Mucosa of stomach (tissue), 1 donor: ENCODE measurements around the gene RESP18.
A peak's percentile ranks its signal among the peaks of the same experiment; 100 is the strongest.
"Not testable (repeated sequence)": the region's sequence is repeated elsewhere in the genome, so short reads cannot be mapped to it uniquely, and the experiment has no call there.

Experiments used
- H3K27me3 ChIP-seq: one replicate; pipeline ENCODE4 v1.7.0; 2013; ENCODE audit warnings: mild to moderate bottlenecking, low read length; ENCODE audit not compliant: control insufficient read depth, insufficient read depth
- H3K36me3 ChIP-seq: one replicate; pipeline ENCODE4 v1.7.0; 2013; ENCODE audit warnings: low read length; ENCODE audit not compliant: control insufficient read depth, insufficient read depth
- H3K4me1 ChIP-seq: one replicate; pipeline ENCODE4 v1.7.0; 2013; ENCODE audit warnings: mild to moderate bottlenecking, low read length; ENCODE audit not compliant: control insufficient read depth, insufficient read depth
- H3K4me3 ChIP-seq: one replicate; pipeline ENCODE4 v1.7.0; 2013; ENCODE audit warnings: low read length
- H3K9ac ChIP-seq: one replicate; pipeline ENCODE4 v1.7.0; 2013; ENCODE audit warnings: mild to moderate bottlenecking, low read length, moderate library complexity
- H3K9me3 ChIP-seq: one replicate; pipeline ENCODE4 v1.7.0; 2013; ENCODE audit warnings: mild to moderate bottlenecking, low read length, moderate library complexity; ENCODE audit not compliant: control insufficient read depth
- donor health status: Pancreatic carcinoma.

The RESP18 gene

DNA sequence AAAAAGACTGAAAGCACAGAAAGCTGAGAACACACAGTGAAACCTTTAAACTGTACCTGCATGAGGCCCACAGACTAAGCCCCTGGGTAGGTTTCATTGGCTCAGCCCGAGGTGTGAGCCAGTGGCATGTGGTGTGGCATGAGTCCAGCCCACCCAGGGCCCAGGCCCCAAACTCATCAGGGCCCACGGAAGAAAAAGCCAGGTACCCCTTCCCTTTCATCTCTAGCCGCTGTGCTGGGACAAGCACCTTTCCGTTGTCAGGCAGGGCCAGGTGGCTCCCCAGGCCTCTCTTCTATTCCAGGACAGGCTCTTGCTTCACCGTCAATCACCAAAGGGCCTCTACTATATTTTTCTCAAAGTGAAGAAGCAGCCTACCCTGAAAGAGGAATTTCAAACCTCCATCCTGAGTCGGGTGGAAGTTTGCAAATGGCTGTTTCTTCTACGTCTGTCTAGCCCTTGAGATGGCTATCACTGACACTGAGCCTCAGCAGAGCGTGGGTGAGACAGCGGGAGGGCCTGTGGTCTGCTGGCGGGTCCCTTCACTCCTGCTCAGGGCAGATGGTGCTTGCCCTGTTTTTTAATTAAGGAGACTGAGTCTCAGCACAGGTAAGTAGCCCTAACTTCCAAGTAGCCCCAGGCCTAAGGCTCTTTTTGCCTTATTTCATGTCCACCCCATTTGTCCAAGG, 44.8 kb downstream of the RESP18 start:
- no peak overlapping the region for H3K4me3 ChIP-seq
- no peak overlapping the region for H3K9ac ChIP-seq
- peaks cover 10% of the 10 kb centered on the region for H3K4me1 ChIP-seq
- H3K36me3 ChIP-seq: no peaks in the 10 kb centered on the region
- H3K9me3 ChIP-seq: no peaks in the 10 kb centered on the region
- H3K27me3 ChIP-seq: no peaks in the 10 kb centered on the region

GRCh38 chr2:219287116-219287440, 45.5 kb downstream of the RESP18 start:
- H3K27me3 ChIP-seq, H3K36me3 ChIP-seq, H3K4me3 ChIP-seq, H3K9ac ChIP-seq, H3K9me3 ChIP-seq, H3K4me1 ChIP-seq: not testable (repeated sequence)

GRCh38 chr2:219286436-219287115, 46.0 kb downstream of the RESP18 start:
- Histone ChIP-seq H3K4me3 (no peak overlapping the region), H3K36me3 (no peaks in the 10 kb centered on the region), H3K9me3 (no peaks in the 10 kb centered on the region), H3K9ac (no peak overlapping the region), H3K4me1 (peaks cover 10% of the 10 kb centered on the region), H3K27me3 (no peaks in the 10 kb centered on the region)

- Histone ChIP-seq H3K4me3 (no peak overlapping the region), H3K4me1 (peaks cover 10% of the 10 kb centered on the region), H3K27me3 (no peaks in the 10 kb centered on the region), H3K9ac (no peak overlapping the region), H3K9me3 (no peaks in the 10 kb centered on the region), H3K36me3 (no peaks in the 10 kb centered on the region)
Measured at GRCh38 chr2:219285894-219286425, 46.6 kb downstream of the RESP18 start.

- no peaks in the 10 kb centered on the region for H3K36me3 ChIP-seq
- peaks cover 11% of the 10 kb centered on the region for H3K4me1 ChIP-seq
- H3K9ac ChIP-seq: no peak overlapping the region
Measured at GRCh38 chr2:219285373-219285735, 47.2 kb downstream of the RESP18 start.

GRCh38 chr2:219284501-219285372, 47.8 kb downstream of the RESP18 start:
- H3K9me3 ChIP-seq: no peaks in the 10 kb centered on the region
- peaks cover 16% of the 10 kb centered on the region for H3K4me1 ChIP-seq
- no peaks in the 10 kb centered on the region for H3K36me3 ChIP-seq
- H3K4me3 ChIP-seq: no peak overlapping the region
- no peaks in the 10 kb centered on the region for H3K27me3 ChIP-seq
- no peak overlapping the region for H3K9ac ChIP-seq

More at GRCh38 chr2:219285373-219285735, 47.2 kb downstream of the RESP18 start:
- Histone ChIP-seq H3K4me3 (no peak overlapping the region), H3K27me3 (no peaks in the 10 kb centered on the region), H3K9me3 (no peaks in the 10 kb centered on the region)

- Histone ChIP-seq H3K4me1 (peaks cover 21% of the 10 kb centered on the region), H3K9ac (no peak overlapping the region), H3K36me3 (no peaks in the 10 kb centered on the region)
Measured at GRCh38 chr2:219282943-219283581, 49.5 kb downstream of the RESP18 start.

DNA sequence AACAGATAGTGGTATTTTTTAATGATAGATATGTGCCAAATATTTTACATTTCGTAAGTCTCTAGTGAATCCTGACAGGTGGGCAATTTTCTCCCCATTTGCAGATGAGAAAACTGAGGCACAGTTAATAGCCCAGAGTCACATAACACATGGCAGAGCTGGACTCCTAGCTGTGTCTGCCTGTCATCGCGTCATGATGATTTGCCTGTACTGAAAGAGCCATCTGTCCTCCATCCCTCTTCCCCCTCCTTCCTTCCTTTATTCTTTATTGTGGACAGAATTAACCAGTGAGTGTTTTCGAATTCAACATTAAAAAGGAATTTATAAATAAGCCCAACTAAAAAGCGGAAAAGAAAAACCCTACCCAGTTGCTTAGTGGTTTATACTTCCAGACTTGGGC, 50.2 kb downstream of the RESP18 start:
- H3K4me3 ChIP-seq: no peak overlapping the region

More at GRCh38 chr2:219282943-219283581, 49.5 kb downstream of the RESP18 start:
- no peak overlapping the region for H3K4me3 ChIP-seq
- H3K27me3 ChIP-seq: no peaks in the 10 kb centered on the region
- H3K9me3 ChIP-seq: no peaks in the 10 kb centered on the region

DNA sequence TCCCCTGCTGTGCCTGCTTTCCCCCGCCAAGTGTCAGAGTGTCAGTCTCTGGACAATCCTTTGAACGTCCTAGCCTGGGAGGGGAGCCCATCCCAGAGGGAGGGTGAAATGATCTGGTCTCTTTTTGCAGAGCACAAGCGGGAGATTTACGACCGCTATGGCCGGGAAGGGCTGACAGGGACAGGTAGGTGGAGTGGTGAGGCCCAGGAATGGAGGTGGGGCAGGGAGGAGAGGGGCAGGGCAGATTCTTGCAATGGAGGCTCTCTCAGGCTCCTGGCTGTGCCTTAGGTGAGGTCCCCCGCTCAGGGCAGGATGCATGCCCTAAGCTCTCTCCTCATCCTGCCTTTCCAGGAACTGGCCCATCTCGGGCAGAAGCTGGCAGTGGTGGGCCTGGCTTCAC, 51.0 kb downstream of the RESP18 start:
- Histone ChIP-seq H3K4me3 (no peak overlapping the region), H3K9ac (no peak overlapping the region), H3K27me3 (no peaks in the 10 kb centered on the region), H3K9me3 (no peaks in the 10 kb centered on the region), H3K4me1 (peaks cover 28% of the 10 kb centered on the region), H3K36me3 (no peaks in the 10 kb centered on the region)

More for the DNA sequence above, 50.2 kb downstream of the RESP18 start:
- H3K27me3 ChIP-seq: no peaks in the 10 kb centered on the region
- no peaks in the 10 kb centered on the region for H3K36me3 ChIP-seq
- peaks cover 27% of the 10 kb centered on the region for H3K4me1 ChIP-seq
- H3K9ac ChIP-seq: no peak overlapping the region
- H3K9me3 ChIP-seq: no peaks in the 10 kb centered on the region

- no peaks in the 10 kb centered on the region for H3K27me3 ChIP-seq
- H3K36me3 ChIP-seq: no peaks in the 10 kb centered on the region
- no peaks in the 10 kb centered on the region for H3K9me3 ChIP-seq
- H3K9ac ChIP-seq: peak overlapping the region; percentile 88
- H3K4me3 ChIP-seq: no peak overlapping the region
- peaks cover 28% of the 10 kb centered on the region for H3K4me1 ChIP-seq
Measured at GRCh38 chr2:219280651-219281050, 51.9 kb downstream of the RESP18 start.

DNA sequence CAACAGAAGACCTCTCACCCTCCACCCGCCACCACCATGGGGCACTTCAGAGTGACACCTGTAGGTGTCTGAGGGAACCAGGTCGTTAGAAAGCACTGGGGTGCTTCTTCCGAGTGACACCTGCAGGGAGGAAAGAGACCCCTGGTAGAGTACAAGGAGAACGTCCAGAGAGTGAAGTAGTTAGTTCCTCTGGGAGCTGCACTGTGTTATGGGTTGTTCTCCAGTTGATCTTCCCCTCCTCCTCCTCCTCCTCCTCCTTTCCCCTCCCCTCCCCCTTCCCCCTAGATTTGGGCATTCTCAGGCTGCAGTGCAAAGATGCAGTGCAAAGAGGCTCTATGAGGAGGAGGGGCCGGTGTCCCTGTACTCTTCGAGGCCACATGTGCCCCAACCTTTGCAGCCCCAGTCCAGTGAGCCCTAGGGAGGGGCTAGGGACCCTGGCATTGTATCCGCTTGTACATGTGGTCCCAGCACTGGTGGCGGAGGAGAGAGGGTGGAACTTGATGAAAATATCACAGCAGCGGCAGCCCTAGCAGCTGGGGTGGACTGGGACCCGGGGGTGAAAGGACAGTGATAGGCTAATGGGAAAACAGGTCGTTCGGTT, 52.5 kb downstream of the RESP18 start:
- H3K9me3 ChIP-seq: no peaks in the 10 kb centered on the region
- no peaks in the 10 kb centered on the region for H3K27me3 ChIP-seq
- peaks cover 27% of the 10 kb centered on the region for H3K4me1 ChIP-seq
- no peaks in the 10 kb centered on the region for H3K36me3 ChIP-seq
- peak overlapping the region; percentile 71 for H3K4me3 ChIP-seq
- H3K9ac ChIP-seq: peak overlapping the region; percentile 88
